ES-I3 (cell line): ENCODE measurements around the gene PNMA6E.
"Not testable (repeated sequence)": the region's sequence is repeated elsewhere in the genome, so short reads cannot be mapped to it uniquely, and the experiment has no call there.

ENCODE experiments used
- H3K36me3 ChIP-seq: 2 replicates; pipeline ENCODE4 v1.6.1; 2013; ENCODE audit warnings: mild to moderate bottlenecking, low read length, control low read depth, moderate library complexity; ENCODE audit not compliant: insufficient read depth
- H3K4me1 ChIP-seq: 2 replicates; pipeline ENCODE4 v1.6.1; 2013; ENCODE audit warnings: mild to moderate bottlenecking, control low read depth, low read length; ENCODE audit not compliant: insufficient read depth
- H3K9ac ChIP-seq: 2 replicates; pipeline ENCODE4 v1.6.1; 2013; ENCODE audit warnings: low read depth, mild to moderate bottlenecking, low read length, moderate library complexity
- H3K9me3 ChIP-seq: 2 replicates; pipeline ENCODE4 v1.6.1; 2013; ENCODE audit warnings: mild to moderate bottlenecking, low read length, moderate library complexity; ENCODE audit not compliant: control insufficient read depth, insufficient read depth

PNMA6E gene

GRCh38 chrX:153388722-153389459 is 12.3 kb downstream of the PNMA6E start:
- H3K9me3 ChIP-seq = no peaks in the 10 kb centered on the region
- no peak overlapping the region for H3K9ac ChIP-seq
- H3K4me1 ChIP-seq = no peaks in the 10 kb centered on the region
- H3K36me3 ChIP-seq = no peaks in the 10 kb centered on the region

GRCh38 chrX:153387987-153388721 is 13.0 kb downstream of the PNMA6E start:
- no peaks in the 10 kb centered on the region for H3K4me1 ChIP-seq
- H3K36me3 ChIP-seq = no peaks in the 10 kb centered on the region
- no peaks in the 10 kb centered on the region for H3K9me3 ChIP-seq
- H3K9ac ChIP-seq = no peak overlapping the region

GRCh38 chrX:153387345-153387744 is 13.8 kb downstream of the PNMA6E start:
- no peaks in the 10 kb centered on the region for H3K36me3 ChIP-seq
- no peaks in the 10 kb centered on the region for H3K9me3 ChIP-seq
- no peak overlapping the region for H3K9ac ChIP-seq
- no peaks in the 10 kb centered on the region for H3K4me1 ChIP-seq

GRCh38 chrX:153386097-153386496 is 15.1 kb downstream of the PNMA6E start:
- H3K36me3 ChIP-seq = no peaks in the 10 kb centered on the region
- no peaks in the 10 kb centered on the region for H3K9me3 ChIP-seq

GRCh38 chrX:153384973-153385372 is 16.2 kb downstream of the PNMA6E start:
- not testable (repeated sequence) for H3K9me3 ChIP-seq, H3K9ac ChIP-seq, H3K4me1 ChIP-seq, H3K36me3 ChIP-seq

More at GRCh38 chrX:153386097-153386496, 15.1 kb downstream of the PNMA6E start:
- Histone ChIP-seq H3K9ac (no peak overlapping the region), H3K4me1 (no peaks in the 10 kb centered on the region)

- Histone ChIP-seq H3K9me3 (no peaks in the 10 kb centered on the region), H3K36me3 (no peaks in the 10 kb centered on the region), H3K9ac (no peak overlapping the region), H3K4me1 (no peaks in the 10 kb centered on the region)
These were observed 16.8 kb downstream of the PNMA6E start for GRCh38 chrX:153384390-153384789.

- no peak overlapping the region for H3K9ac ChIP-seq
- H3K4me1 ChIP-seq = no peaks in the 10 kb centered on the region
- no peaks in the 10 kb centered on the region for H3K9me3 ChIP-seq
- no peaks in the 10 kb centered on the region for H3K36me3 ChIP-seq
These were observed 18.3 kb downstream of the PNMA6E start for GRCh38 chrX:153382563-153383482.

GRCh38 chrX:153381684-153382532 is 19.2 kb downstream of the PNMA6E start:
- H3K36me3 ChIP-seq = no peaks in the 10 kb centered on the region
- no peaks in the 10 kb centered on the region for H3K4me1 ChIP-seq
- no peaks in the 10 kb centered on the region for H3K9me3 ChIP-seq
- no peak overlapping the region for H3K9ac ChIP-seq

- H3K9me3 ChIP-seq = no peaks in the 10 kb centered on the region
- H3K4me1 ChIP-seq = no peaks in the 10 kb centered on the region
- H3K36me3 ChIP-seq = no peaks in the 10 kb centered on the region
- no peak overlapping the region for H3K9ac ChIP-seq
These were observed 20.5 kb downstream of the PNMA6E start for GRCh38 chrX:153380691-153381090.

- Histone ChIP-seq H3K36me3 (no peaks in the 10 kb centered on the region), H3K9ac (no peak overlapping the region), H3K4me1 (no peaks in the 10 kb centered on the region), H3K9me3 (no peaks in the 10 kb centered on the region)
These were observed 21.1 kb downstream of the PNMA6E start for GRCh38 chrX:153379971-153380581.

GRCh38 chrX:153379508-153379907 is 21.6 kb downstream of the PNMA6E start:
- Histone ChIP-seq H3K4me1 (no peaks in the 10 kb centered on the region), H3K9ac (no peak overlapping the region), H3K9me3 (no peaks in the 10 kb centered on the region), H3K36me3 (no peaks in the 10 kb centered on the region)

- no peaks in the 10 kb centered on the region for H3K36me3 ChIP-seq
- no peaks in the 10 kb centered on the region for H3K4me1 ChIP-seq
- no peaks in the 10 kb centered on the region for H3K9me3 ChIP-seq
- H3K9ac ChIP-seq = no peak overlapping the region
These were observed 22.5 kb downstream of the PNMA6E start for GRCh38 chrX:153378607-153379006.

- H3K9me3 ChIP-seq = no peaks in the 10 kb centered on the region
- no peak overlapping the region for H3K9ac ChIP-seq
- no peaks in the 10 kb centered on the region for H3K4me1 ChIP-seq
- H3K36me3 ChIP-seq = no peaks in the 10 kb centered on the region
These were observed 23.4 kb downstream of the PNMA6E start for GRCh38 chrX:153377727-153378126.
